ENCODE results near the gene TPRA1.

GRCh38 chr3:127588806-127589577, 1.5 kb downstream of the TPRA1 start:
- TF ChIP-seq CTCF (IDR thresholded peaks at IDR 0.05; ENCODE audit: borderline replicate concordance, extremely low read depth, low read length, poor library complexity, severe bottlenecking) (no peak), EZH2 (IDR thresholded peaks at IDR 0.05; ENCODE audit: borderline replicate concordance, low read depth, low read length, severe bottlenecking) (no peak)
